HG02678 (cell line): ENCODE measurements around the gene FAM83B.
A peak's percentile ranks its signal among the peaks of the same experiment; 100 is the strongest.
"Not testable (repeated sequence)": the region's sequence is repeated elsewhere in the genome, so short reads cannot be mapped to it uniquely, and the experiment has no call there.

Experiments used
- ATAC-seq: cut with Tn5 transposase; IDR thresholded peaks from one replicate; pipeline ENCODE4 v1.9.1; 2021; ENCODE audit warnings: mild to moderate bottlenecking, moderate library complexity; ENCODE audit not compliant: unreplicated experiment

The FAM83B gene

DNA sequence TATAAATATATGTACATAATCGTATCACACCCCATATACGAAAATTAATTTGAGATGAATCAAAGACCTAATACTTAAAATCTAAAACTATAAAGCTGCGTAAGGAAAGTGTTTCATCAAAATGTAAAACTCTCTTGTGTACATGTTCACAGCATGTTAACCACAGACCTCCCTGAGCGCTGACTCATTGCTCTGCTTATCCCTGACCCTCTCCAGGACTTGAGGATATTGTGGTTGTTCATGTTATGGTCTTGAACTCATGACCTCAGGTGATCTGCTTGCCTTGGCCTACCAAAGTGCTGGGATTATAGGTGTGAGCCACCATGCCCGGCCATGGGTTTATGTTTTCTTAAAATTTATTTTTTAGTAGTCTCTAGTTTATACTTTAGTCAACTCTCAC lies 14.2 kb downstream of the FAM83B start:
- ATAC-seq, result no peak

DNA sequence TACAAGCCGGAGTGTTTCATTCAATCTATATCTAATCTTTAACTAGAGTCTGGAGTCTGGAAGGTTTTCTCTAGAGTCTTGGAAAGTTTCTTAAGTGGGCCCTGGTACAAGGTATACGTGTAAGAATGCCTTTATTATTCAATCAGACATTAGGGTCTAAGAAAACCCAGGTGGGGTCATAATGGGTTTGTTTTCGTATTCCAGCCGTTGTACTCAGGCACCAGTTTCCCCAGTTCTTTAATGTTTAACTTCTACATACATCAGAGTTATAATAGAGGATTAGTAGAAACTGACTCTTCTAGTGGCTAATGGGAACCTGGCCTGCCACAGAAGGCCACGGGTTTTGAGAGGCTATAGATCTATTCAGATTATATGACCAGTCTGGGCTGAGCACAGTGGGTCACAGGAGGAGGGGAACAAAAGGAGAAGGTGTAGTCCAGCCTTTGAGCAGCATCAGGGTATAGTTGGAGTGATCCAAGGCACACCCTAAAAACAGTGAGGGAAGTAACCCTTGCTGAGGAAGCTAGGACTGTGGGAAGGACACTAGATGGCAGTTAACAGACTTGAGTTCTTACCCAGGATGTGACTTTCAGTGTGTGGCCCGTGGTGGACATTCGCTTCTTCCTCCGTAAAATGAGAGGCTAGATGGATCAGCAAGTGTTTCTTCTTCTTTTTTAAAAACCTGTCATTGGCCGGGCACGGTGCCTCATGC lies 15.5 kb downstream of the FAM83B start:
- ATAC-seq, result no peak

DNA sequence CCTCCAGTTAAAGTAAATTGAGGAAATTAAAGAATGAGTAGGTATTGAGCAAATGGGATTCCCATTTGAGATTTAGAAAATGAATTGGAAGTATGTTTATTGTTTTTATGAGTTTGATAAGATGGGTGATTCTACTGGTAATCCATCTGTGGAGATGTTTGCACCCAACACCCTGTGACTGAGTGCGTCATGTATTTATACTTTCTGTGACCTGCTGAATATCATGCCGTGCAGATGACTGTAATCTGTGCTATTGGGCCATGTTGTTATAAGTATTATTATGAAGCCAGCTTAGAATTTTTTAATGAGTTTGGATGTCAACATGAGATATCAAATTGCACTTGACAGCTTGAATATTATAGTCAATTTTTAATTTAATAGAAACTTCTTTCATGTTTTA lies 17.7 kb downstream of the FAM83B start:
- ATAC-seq, result no peak

- no peak for ATAC-seq
Measured at GRCh38 chr6:54865091-54865631, 18.6 kb downstream of the FAM83B start.

DNA sequence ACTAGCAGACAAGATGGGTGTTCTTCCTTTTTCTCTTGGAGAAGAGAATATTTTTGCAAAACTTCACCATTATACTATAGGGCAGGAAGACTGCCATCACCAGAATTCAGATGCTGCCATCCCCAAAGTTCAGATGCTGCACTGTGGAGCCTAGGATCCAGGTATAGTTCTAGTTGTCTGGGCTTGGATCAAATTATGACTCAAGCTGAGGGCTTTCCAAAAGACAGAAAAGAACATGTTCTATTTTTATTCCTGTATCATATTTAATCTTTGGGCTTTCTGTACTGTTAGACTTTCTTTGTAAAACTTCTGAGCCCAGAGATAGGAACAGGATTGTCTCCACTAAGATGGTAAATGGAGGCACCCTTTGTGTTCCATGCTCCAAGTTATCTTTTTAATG lies 22.0 kb downstream of the FAM83B start:
- no peak for ATAC-seq

DNA sequence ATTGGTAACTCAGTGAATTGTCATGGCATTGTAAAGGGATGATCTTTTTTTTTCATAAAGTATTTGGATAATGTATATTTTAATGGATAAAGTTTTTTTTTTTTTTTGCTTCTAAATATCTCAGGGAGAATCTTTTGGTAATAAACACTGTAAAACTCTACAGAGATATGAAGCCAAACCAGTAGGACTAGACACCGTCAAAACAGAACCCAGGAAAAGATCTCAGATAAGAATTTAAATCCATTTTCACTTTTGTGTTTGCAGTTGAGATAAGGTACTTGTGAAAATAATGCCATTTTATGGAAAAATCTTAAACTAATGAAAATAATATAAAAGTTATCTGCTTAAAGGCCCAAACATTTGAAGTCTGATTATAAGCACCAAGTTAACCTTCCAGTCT lies 27.0 kb downstream of the FAM83B start:
- no peak for ATAC-seq

DNA sequence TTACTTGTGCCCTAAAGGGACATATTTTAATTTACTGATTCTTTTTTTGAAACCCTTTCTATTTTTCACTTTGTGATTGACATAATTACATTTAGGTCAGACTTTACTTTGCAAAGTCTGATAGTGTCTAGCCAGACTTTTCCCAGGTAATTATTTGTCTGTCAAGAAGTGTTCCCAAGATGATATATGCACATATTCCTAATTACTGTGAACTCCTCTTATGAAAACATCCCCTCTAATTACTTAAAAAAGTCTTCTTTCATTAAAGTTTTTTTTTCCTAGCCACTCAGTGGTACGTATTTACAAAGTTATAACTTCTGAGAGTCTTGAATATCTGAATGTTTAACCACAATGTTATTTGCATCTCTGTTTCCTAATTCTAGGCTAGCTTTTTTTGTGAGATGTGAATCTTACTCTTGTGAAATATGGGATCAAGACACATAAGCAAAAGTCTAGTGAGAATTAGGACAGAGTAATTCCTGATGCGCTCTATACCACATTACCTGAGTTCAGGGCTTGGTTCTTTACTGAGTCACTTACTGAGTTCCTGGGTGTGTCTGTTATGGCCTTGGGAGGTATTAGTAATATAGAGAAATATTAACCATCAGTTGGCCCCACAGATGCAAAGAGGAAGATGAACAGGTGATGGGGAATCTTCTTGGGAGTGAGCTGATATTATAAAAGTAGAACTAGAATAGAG lies 27.9 kb downstream of the FAM83B start:
- ATAC-seq, result no peak

DNA sequence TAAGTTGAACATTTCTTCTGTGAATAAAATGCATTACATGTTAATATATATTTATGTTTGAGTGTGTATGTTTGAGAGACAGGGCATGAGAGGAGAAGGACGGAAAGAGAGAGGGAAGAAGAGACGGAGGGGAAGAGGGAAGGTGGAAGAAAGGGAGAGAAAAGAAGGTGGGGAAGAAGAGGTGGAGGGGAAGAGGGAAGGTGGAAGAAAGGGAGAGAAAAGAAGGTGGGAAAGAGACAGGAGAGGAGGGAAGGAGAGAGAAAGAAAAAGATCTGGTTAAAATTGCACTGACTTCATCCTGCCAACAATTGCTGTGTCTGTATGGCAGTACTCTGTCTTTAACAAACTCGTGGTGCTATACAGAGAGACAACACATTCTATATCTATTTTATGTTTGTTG lies 29.0 kb downstream of the FAM83B start:
- no peak for ATAC-seq

DNA sequence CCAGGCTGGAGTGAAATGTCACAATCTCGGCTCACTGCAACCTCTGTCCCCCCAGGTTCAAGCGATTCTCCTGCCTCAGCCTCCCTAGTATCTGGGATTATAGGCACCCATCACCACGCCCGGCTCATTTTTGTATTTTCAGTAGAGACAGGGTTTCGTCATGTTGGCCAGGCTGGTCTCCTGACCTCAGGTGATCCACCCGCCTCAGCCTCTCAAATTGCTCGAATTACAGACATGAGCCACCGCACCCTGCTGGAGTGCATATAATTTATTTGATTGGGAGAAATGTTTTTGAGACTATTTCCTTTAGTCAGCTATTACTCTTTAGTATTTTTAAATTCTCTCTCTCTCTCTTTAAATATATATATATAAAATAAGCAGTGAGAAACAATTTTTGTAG lies 29.8 kb downstream of the FAM83B start:
- no peak for ATAC-seq

DNA sequence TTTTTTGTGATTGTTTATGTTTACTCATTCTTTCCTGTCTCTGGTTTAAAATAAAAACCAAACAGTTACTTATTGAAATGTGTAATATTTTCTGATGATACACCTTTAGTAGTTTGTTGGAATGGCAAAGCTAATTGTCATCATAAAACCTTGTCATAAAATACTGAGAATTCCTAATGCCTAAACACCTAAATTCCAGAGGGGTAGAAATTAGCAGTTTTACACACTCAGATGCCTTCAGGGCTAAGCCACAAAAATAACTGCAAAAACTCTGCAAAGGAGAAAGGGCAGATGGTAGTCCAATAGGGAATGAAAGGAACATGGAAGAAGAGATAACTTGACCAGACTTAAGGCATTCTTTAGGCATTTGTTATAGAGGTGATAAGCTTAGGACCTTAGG lies 30.3 kb downstream of the FAM83B start:
- no peak for ATAC-seq

DNA sequence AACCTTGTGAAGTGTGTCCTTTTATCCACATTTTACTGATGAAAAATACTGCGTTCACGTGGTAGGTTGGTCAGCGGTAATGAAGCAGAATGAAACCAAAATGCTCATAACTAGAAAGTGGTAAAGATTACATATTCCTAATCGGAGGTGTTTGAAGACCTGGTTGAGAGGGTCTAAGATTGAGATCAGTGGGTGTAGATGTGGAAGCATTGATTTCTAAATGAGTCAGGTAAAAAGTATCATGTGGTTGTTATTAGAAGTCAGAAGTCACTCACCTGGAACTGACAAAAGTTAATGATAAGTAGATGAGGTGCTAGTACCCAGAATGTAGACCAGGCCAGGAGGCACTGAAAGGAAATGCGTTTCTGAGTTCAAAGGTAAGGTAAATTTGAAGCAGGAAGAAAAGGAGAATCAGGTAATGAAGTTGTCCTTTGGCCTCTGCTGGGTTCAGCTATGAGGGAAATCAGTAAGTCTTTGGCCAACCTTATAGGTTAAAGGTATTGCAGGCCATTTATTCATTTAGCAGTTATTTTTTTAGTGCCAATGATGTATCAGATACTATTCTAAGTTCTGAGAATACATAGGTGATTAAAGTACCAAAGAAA lies 31.2 kb downstream of the FAM83B start:
- ATAC-seq, result peak; percentile 70

DNA sequence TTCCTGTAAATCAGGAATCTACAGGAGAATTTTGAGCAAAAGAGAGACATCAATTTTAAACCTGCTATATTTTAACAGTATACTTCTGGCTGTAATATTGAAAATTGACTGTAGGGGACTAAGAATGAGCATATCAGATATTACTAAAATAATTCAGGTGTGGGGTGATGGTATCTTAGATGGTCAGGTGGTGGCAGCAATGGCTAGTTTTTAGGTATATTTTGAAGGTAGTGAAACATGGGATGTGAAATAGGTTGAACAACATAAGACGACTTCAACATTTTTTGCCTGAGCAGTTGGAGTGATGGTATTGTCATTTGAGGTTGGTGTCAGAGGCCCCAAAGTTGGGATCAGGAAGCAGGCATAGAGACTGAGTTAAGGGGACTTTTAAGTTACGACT lies 32.1 kb downstream of the FAM83B start:
- no peak for ATAC-seq

DNA sequence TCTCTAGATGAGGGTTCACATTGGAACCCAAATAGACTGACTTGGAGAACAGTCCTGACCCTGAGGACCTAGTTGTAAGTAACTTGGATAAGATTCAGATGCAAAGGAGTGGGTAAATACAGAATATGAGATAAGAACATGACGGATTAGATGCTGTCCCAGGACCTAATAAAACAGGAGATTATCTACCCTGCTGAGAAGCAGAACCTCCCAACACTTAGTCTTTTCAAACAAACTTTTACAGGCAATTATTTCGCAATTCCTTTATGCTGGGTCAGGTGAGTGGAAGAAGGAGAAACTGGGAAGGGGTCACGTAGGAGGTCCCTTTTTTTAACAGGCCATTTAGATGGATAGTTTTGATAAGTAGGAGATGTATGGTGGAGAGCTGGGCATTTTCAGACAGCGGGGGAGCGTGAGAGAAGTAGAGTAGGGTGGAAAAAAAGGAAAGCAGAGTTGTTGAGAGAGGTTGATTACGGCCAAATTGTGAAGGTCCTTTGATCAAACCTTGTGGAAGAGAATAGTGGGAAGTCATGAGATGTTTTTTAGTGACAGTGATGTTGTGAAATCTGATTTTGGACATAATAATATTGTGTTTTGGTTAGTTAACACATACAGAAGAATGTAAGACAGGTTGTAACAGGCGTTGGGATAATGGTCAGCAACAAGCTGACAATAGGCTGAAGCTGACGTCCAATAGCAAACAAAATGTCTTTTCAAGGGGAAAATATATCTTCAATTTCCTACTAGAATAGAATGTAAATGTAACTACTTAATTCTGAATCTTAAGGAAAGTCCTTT lies 32.8 kb downstream of the FAM83B start:
- ATAC-seq, result no peak

DNA sequence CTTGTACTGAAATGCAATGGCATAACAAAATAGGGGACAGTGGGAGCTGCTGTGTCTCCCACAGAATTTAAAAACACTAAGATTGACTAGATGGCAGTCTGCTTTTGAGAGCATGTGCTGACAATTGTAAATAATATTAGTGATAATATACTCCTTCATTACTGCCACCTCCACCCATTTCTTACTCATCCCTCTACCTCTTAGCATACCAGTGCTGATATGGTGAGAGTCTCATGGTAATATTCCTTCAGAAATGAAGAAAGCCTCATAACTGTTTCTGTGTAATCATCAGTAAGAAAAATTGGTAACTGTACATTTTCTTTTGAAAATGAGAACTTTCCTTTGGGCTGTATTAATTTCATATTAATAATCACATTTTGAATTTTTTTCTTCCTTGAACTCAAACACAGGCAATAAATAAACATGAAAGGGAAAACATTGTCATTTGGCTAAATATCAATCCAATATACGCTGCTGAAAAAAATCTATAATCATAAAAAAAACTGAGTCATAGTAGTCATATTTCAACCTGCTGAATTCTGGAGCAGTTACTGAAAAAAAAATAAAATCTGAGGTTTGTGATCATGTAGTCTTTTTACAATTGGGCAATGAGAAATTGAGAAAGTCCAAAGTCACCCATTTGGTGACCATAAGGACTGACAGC lies 34.6 kb downstream of the FAM83B start:
- ATAC-seq, result no peak

DNA sequence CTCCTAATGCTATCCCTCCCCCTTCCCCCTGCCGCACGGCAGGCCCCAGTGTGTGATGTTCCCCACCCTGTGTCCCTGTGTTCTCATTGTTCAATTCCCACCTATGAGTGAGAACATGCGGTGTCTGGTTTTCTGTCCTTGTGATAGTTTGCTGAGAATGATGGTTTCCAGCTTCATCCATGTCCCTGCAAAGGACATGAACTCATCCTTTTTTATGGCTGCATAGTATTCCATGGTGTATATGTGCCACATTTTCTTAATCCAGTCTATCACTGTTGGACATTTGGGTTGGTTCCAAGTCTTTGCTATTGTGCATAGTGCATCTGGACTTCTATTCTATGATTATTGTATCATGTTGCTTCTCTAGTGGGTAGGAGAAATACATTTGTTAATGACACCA lies 35.3 kb downstream of the FAM83B start:
- not testable (repeated sequence) for ATAC-seq

DNA sequence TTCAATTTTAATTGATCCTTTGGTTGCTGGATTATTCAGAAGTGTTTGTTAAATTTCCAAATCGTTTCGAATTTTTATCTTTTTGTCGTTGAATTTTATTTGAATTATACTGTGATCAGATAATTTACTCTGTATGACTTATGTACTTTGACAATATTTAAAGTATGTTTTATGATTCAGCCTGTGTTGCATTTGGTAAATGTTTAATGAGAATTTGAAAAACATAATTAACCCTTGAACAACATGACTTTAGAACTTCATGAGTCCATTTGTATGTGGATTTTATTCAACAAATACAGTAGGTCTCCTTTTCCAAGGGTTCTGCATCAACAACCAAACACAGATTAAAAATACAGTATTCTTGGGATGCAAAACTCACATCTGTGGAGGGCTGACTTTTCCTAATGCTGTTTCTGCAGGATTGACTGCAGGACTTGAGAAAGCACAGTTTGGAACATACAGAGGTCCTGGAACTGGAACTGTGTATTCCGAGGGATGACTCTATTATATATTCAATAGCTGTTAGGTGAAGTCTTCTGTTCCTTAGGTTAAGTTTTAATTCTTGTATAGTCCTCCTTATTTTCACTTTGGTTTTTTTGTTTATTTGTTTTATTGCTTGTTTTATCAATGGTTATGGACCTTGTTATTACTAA lies 40.5 kb downstream of the FAM83B start:
- no peak for ATAC-seq

GRCh38 chr6:54891536-54891935 lies 45.0 kb downstream of the FAM83B start:
- ATAC-seq, result no peak

DNA sequence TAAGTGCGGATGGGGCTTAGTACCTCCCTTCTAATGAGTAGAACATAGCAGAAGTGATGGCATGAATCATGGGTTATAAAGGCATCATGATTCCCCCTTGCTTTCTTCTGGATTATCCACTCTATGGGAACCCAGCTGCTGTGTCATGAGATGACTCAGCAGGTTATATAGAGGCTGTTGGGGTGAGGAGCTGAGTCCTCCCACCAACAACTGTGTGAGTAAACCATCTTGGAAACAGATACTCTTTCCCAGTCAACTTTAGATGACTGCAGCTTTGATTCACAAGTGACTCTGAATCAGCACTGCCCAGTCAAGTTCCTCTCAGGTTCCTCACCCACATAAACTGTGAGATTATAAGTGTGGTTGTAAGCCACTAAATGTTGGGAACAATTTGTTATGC lies 46.3 kb downstream of the FAM83B start:
- ATAC-seq, result no peak

DNA sequence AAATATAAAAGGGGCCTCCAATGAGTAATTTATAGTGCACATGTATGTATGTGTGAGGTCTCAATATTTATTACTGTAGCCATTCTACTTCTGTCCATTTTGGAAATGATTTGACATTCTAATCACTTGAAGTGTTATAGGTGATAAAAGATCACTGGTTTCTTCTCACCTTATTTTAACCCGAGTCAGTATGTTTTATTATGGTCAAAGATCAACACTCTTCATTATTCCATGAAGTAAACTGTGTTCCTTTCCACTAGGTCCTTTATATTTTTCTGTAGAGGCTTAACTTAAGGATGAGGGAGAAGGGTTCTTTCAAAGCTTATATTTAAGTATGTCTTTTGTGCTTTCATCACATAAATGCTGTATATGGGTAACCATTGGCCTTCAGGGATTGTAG lies 47.2 kb downstream of the FAM83B start:
- ATAC-seq, result no peak

- no peak for ATAC-seq
Measured at GRCh38 chr6:54896302-54896701, 49.7 kb downstream of the FAM83B start.
